HEK293 (cell line): ENCODE results near the gene HPCAL1.

Experiments used
- CTCF ChIA-PET: fragments of 350-600 bp; formaldehyde crosslinking; extraction: SDS; loops from one replicate; lab custom pipeline; 2021; ENCODE audit warnings: antibody characterized with exemption; lab: Yijun Ruan, JAX
- POLR2A ChIA-PET: fragments of 300-600 bp; formaldehyde crosslinking; extraction: SDS; loops from one replicate; lab custom pipeline; 2020; ENCODE audit warnings: antibody characterized with exemption, inconsistent platforms; lab: Yijun Ruan, JAX
- H3K27ac ChIP-seq: fragments of 200-500 bp; sonication (Bioruptor generic); 2 replicates; pipeline ENCODE4 v1.5.1; 2014; ENCODE audit warnings: low read depth, low read length, control low read depth, inconsistent platforms; ENCODE audit errors: extremely low read depth
- H3K36me3 ChIP-seq, 2 experiments: fragments of 200-500 bp in 1 of 2; sonication (Bioruptor generic) in 1 of 2; 1 replicate in 1 of 2; 2 replicates in 1 of 2; pipeline ENCODE4 v1.5.1; 2014 to 2017; ENCODE audit warnings: inconsistent platforms in 2 of 2, low read length in 2 of 2; ENCODE audit not compliant: control insufficient read depth in 2 of 2, insufficient read depth in 1 of 2
- H3K4me1 ChIP-seq: fragments of 200-500 bp; sonication (Bioruptor generic); 2 replicates; pipeline ENCODE4 v1.5.1; 2014; ENCODE audit warnings: mild to moderate bottlenecking, low read length, inconsistent platforms; ENCODE audit not compliant: control insufficient read depth, insufficient read depth
- H3K4me3 ChIP-seq: 2 replicates; pipeline ENCODE4 v1.5.1; 2011; ENCODE audit warnings: low read depth, mild to moderate bottlenecking, control low read depth, low read length, moderate library complexity
- H3K9me3 ChIP-seq: fragments of 200-500 bp; sonication (Bioruptor generic); 2 replicates; pipeline ENCODE4 v1.5.1; 2014; ENCODE audit warnings: low read depth, low read length, inconsistent platforms; ENCODE audit not compliant: control insufficient read depth, insufficient read depth
- EGR2 ChIP-seq: fragments of 450-650 bp; formaldehyde crosslinking; IDR thresholded peaks from 2 replicates; pipeline ENCODE4 v1.5.1; 2016; ENCODE audit warnings: low read depth, missing biosample characterization, missing genetic modification characterization
- KLF9 ChIP-seq: fragments of 450-650 bp; formaldehyde crosslinking; IDR thresholded peaks from 2 replicates; pipeline ENCODE4 v1.5.1; 2016; ENCODE audit warnings: missing biosample characterization, missing genetic modification characterization, low read depth
- MEIS1 ChIP-seq: sonication (generic); formaldehyde crosslinking; IDR thresholded peaks from 2 replicates; pipeline ENCODE4 v1.8.1; 2022; ENCODE audit warnings: missing genetic modification reagents, mild to moderate bottlenecking, borderline replicate concordance
- ZBTB1 ChIP-seq: fragments of 450-650 bp; formaldehyde crosslinking; IDR thresholded peaks from 2 replicates; pipeline ENCODE4 v1.5.1; 2016; ENCODE audit warnings: missing biosample characterization, missing genetic modification characterization
- ZEB2 ChIP-seq: fragments of 450-650 bp; formaldehyde crosslinking; IDR thresholded peaks from 2 replicates; pipeline ENCODE4 v1.5.1; 2016; ENCODE audit warnings: missing biosample characterization, missing genetic modification characterization
- ZNF274 ChIP-seq, 2 experiments: fragments of 200-500 bp in 1 of 2; fragments of 450-650 bp in 1 of 2; sonication (Bioruptor generic) in 1 of 2; formaldehyde crosslinking in 1 of 2; IDR thresholded peaks; 2 replicates each; pipeline versions ENCODE4 v1.5.1 to v1.6.1; 2014 to 2016; ENCODE audit warnings: borderline replicate concordance in 1 of 2, inconsistent platforms in 1 of 2, low read length in 1 of 2, missing biosample characterization in 1 of 2, missing genetic modification characterization in 1 of 2
- ZNF521 ChIP-seq: fragments of 450-650 bp; formaldehyde crosslinking; IDR thresholded peaks from 2 replicates; pipeline ENCODE4 v1.5.1; 2017; ENCODE audit warnings: missing biosample characterization, mild to moderate bottlenecking, missing genetic modification characterization
- ZNF704 ChIP-seq: fragments of 450-650 bp; formaldehyde crosslinking; IDR thresholded peaks from 2 replicates; pipeline ENCODE4 v1.5.1; 2016; ENCODE audit warnings: missing biosample characterization, missing genetic modification characterization
- ZNF76 ChIP-seq: fragments of 450-650 bp; formaldehyde crosslinking; IDR thresholded peaks from 2 replicates; pipeline ENCODE4; 2016; ENCODE audit warnings: low read depth, missing biosample characterization, missing genetic modification characterization, borderline replicate concordance
- TF ChIP-seq, protein P1 (sequence below): fragments of 450-650 bp; formaldehyde crosslinking; IDR thresholded peaks from 2 replicates; pipeline ENCODE4 v1.5.1; 2016; ENCODE audit warnings: missing biosample characterization, missing genetic modification characterization, borderline replicate concordance
- TF ChIP-seq, protein P2 (sequence below): sonication (generic); formaldehyde crosslinking; IDR thresholded peaks from 2 replicates; pipeline ENCODE4 v1.8.1; 2022; ENCODE audit warnings: mild to moderate bottlenecking, moderate library complexity, missing genetic modification reagents
- TF ChIP-seq, protein P3 (sequence below): fragments of 450-650 bp; formaldehyde crosslinking; IDR thresholded peaks from 2 replicates; pipeline ENCODE4 v1.5.1; 2016; ENCODE audit warnings: missing biosample characterization, missing genetic modification characterization

Gene HPCAL1

GRCh38 chr2:10371441-10372196, 68.9 kb downstream of the HPCAL1 start (continued):
- TF ChIP-seq ZNF704 (tag by site-specific recombination), result no peak
- TF ChIP-seq ZNF521 (tag by site-specific recombination), result no peak
- TF ChIP-seq ZNF274 (IDR thresholded peaks at IDR 0.05; ENCODE audit: low read length), result no peak
- no peak for TF ChIP-seq ZNF274 (tag by site-specific recombination; IDR thresholded peaks at IDR 0.05; ENCODE audit: borderline replicate concordance)
- TF ChIP-seq, protein P1, sequence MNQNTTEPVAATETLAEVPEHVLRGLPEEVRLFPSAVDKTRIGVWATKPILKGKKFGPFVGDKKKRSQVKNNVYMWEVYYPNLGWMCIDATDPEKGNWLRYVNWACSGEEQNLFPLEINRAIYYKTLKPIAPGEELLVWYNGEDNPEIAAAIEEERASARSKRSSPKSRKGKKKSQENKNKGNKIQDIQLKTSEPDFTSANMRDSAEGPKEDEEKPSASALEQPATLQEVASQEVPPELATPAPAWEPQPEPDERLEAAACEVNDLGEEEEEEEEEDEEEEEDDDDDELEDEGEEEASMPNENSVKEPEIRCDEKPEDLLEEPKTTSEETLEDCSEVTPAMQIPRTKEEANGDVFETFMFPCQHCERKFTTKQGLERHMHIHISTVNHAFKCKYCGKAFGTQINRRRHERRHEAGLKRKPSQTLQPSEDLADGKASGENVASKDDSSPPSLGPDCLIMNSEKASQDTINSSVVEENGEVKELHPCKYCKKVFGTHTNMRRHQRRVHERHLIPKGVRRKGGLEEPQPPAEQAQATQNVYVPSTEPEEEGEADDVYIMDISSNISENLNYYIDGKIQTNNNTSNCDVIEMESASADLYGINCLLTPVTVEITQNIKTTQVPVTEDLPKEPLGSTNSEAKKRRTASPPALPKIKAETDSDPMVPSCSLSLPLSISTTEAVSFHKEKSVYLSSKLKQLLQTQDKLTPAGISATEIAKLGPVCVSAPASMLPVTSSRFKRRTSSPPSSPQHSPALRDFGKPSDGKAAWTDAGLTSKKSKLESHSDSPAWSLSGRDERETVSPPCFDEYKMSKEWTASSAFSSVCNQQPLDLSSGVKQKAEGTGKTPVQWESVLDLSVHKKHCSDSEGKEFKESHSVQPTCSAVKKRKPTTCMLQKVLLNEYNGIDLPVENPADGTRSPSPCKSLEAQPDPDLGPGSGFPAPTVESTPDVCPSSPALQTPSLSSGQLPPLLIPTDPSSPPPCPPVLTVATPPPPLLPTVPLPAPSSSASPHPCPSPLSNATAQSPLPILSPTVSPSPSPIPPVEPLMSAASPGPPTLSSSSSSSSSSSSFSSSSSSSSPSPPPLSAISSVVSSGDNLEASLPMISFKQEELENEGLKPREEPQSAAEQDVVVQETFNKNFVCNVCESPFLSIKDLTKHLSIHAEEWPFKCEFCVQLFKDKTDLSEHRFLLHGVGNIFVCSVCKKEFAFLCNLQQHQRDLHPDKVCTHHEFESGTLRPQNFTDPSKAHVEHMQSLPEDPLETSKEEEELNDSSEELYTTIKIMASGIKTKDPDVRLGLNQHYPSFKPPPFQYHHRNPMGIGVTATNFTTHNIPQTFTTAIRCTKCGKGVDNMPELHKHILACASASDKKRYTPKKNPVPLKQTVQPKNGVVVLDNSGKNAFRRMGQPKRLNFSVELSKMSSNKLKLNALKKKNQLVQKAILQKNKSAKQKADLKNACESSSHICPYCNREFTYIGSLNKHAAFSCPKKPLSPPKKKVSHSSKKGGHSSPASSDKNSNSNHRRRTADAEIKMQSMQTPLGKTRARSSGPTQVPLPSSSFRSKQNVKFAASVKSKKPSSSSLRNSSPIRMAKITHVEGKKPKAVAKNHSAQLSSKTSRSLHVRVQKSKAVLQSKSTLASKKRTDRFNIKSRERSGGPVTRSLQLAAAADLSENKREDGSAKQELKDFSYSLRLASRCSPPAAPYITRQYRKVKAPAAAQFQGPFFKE, result no peak

- Histone ChIP-seq H3K27ac (no peak overlapping the region), H3K9me3 (no peaks in the 10 kb centered on the region), H3K36me3 (no peaks in the 10 kb centered on the region), H3K4me1 (0 out of 2 replicates have a peak, but pooled peaks cover 2% of the 10 kb centered on the region), H3K4me3 (no peak overlapping the region)
- no peak for TF ChIP-seq MEIS1 (CRISPR knock-in tag)
- no peak for TF ChIP-seq EGR2 (tag by site-specific recombination)
- TF ChIP-seq ZEB2, result no peak
- TF ChIP-seq KLF9 (tag by site-specific recombination), result no peak
- no peak for TF ChIP-seq ZNF76
- TF ChIP-seq, protein P2, sequence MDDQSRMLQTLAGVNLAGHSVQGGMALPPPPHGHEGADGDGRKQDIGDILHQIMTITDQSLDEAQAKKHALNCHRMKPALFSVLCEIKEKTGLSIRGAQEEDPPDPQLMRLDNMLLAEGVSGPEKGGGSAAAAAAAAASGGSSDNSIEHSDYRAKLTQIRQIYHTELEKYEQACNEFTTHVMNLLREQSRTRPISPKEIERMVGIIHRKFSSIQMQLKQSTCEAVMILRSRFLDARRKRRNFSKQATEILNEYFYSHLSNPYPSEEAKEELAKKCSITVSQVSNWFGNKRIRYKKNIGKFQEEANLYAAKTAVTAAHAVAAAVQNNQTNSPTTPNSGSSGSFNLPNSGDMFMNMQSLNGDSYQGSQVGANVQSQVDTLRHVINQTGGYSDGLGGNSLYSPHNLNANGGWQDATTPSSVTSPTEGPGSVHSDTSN (CRISPR knock-in tag), result no peak
- TF ChIP-seq, protein P3, sequence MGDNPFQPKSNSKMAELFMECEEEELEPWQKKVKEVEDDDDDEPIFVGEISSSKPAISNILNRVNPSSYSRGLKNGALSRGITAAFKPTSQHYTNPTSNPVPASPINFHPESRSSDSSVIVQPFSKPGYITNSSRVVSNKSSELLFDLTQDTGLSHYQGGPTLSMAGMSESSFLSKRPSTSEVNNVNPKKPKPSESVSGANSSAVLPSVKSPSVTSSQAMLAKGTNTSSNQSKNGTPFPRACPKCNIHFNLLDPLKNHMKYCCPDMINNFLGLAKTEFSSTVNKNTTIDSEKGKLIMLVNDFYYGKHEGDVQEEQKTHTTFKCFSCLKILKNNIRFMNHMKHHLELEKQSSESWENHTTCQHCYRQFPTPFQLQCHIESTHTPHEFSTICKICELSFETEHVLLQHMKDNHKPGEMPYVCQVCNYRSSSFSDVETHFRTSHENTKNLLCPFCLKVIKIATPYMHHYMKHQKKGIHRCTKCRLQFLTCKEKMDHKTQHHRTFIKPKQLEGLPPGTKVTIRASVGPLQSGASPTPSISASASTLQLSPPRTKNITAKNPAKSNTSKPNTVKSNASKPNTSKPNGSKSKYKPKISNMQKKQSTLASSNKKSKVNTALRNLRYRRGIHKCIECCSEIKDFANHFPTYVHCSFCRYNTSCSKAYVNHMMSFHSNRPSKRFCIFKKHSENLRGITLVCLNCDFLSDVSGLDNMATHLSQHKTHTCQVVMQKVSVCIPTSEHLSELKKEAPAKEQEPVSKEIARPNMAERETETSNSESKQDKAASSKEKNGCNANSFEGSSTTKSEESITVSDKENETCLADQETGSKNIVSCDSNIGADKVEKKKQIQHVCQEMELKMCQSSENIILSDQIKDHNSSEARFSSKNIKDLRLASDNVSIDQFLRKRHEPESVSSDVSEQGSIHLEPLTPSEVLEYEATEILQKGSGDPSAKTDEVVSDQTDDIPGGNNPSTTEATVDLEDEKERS (tag by site-specific recombination), result no peak
- no peak for TF ChIP-seq ZBTB1 (tag by site-specific recombination)
- CTCF ChIA-PET, result no interaction called here
- POLR2A ChIA-PET, result no interaction called here
These were observed 69.6 kb downstream of the HPCAL1 start for GRCh38 chr2:10372203-10372861.
